GM12874 (cell line): ENCODE data around the gene DGLUCY.

Experiments used
- TF ChIP-seq, protein P1 (sequence below): IDR thresholded peaks from 2 replicates; pipeline ENCODE4 v1.5.1; 2011; ENCODE audit warnings: low read depth, mild to moderate bottlenecking, control low read depth, low read length, moderate library complexity; ENCODE audit not compliant: insufficient read depth

The DGLUCY gene

GRCh38 chr14:91223028-91223783 is 109.3 kb downstream of the DGLUCY start:
- TF ChIP-seq, protein P1, sequence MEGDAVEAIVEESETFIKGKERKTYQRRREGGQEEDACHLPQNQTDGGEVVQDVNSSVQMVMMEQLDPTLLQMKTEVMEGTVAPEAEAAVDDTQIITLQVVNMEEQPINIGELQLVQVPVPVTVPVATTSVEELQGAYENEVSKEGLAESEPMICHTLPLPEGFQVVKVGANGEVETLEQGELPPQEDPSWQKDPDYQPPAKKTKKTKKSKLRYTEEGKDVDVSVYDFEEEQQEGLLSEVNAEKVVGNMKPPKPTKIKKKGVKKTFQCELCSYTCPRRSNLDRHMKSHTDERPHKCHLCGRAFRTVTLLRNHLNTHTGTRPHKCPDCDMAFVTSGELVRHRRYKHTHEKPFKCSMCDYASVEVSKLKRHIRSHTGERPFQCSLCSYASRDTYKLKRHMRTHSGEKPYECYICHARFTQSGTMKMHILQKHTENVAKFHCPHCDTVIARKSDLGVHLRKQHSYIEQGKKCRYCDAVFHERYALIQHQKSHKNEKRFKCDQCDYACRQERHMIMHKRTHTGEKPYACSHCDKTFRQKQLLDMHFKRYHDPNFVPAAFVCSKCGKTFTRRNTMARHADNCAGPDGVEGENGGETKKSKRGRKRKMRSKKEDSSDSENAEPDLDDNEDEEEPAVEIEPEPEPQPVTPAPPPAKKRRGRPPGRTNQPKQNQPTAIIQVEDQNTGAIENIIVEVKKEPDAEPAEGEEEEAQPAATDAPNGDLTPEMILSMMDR = no peak

DNA sequence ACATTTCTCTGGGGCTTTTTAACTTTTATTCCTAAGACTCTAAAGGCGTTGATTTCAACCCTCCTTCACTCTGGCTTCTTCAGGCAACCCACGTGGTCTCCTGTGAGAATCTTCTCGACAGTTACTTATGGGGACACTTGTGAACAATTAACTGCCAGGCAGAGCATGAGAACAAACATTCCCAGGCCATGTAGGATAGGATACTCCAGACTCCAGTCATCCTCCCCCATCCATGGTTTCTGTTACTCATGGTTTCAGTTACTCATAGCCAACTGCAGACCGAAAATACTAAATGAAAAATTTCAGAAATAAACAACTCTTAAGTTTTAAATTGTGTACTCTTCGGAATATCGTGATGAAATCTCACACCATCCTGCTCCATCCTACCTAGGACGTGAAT is 111.2 kb downstream of the DGLUCY start:
- TF ChIP-seq, protein P1 = no peak

GRCh38 chr14:91227183-91227628 is 113.3 kb downstream of the DGLUCY start:
- TF ChIP-seq, protein P1 = no peak

DNA sequence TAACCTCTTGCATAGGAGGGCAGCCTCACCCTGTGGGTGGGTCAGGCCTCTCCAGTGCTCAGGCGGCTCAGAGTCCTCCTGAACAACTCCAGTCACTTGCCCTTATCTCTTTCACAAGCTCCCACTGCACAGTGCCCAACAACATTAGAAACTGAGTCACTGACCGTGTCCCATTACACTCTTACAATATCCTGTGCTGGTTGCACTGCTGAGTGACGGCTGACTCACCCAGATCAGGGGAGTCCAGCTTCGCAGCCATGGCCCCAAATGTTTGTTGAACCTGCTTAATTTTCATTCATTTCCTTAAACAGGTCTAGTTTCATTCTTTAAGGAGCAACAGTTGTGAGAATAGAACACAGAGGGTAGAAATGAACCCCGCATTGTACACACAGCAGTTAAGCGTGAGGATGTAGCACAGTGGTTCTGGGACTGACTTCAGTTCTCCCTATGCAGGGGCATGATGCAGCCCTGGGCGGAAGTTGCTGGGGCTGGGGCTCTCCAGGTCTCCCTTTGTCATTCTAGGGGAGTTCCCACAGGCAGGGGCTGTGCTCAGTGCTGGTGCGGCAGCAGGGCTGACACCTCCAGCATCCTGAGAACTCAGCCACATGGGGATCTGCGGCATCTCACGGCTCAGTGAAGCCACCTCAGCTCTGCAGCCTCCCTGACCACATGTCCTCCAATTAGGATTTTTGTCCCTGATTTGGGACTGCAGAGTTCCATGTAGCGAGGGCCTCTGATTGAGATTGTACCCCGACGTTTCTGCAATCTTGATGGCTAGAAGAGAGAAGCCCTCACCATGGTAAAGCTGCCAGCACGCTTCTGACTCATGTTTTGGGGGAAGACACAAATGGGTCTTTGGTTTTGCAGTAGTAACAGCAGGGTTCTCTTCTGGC is 114.5 kb downstream of the DGLUCY start:
- TF ChIP-seq, protein P1 = no peak

DNA sequence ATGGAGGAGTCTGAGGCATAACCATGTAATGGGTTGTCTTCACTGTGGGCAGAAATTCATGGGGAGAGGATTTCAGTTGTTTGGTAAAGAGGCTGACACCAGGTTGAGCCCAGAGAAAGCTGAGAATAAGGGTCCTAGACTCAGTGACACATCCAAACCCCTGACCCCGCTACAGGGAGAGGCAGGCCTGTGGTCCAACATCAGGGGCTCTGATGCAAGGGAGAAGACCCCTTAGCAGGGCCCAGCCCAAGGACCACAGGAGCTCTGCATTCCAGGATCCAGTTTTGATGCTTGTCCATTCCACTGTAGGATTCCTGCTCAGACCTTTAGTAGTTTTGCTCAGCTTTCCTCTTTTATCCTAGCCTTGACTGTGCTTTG is 115.1 kb downstream of the DGLUCY start:
- TF ChIP-seq, protein P1 = no peak

DNA sequence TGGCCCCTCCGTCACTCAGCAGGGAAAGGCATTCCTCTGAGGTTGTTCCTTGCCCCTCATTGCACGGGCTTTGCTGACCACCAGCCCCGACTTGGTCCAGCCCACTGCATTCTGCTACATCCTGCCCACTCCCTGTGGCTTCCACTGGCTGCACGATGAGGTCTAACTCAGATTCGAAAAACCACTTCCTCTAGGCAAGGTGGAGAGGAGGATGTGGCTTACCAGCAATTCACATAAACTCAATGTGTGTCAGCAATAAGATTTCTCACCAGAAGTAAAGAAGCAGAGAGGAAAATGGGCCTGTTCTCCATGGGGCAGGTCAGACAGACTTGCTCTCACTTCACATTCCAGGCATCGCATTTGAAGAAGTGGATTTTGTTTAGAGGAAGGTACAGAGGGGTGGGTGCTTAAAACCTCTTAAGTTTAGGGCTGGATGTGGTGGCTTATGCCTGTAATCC is 115.9 kb downstream of the DGLUCY start:
- TF ChIP-seq, protein P1 = no peak

DNA sequence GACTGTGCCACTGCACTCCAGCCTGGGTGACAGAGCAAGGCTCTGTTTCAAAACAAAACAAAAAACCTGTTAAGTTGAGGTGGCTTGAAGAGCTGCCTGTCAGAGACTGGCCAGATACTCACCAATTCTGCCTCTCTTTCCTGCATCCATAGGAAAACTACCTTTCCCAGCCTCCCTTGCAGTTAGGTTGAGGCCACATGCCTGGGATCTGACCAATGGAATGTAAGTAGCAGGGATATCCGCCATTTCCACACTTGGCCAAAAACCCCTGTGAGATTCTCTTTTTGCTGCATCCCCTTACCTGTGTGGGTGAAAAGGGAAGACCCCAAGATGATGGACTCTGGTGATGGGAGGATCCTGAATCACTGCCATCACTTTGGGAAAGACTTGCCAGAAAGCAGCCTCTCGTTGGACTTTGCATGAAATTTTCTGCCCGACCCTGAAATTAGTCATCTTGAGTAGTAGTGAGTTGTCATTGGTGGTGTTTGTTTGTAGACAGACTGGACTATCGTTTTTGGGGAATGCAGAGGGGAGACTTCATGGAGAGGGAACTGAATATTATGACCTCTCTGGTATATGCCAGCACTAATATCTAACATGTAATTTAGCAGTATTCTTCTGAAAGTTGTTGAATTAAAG is 116.6 kb downstream of the DGLUCY start:
- TF ChIP-seq, protein P1 = no peak
